ENCODE measurements around the gene RNF214. TPM values are rescaled to one million over a fixed set of nuclear protein-coding genes. Genes with fewer than 3 reads are reported as not detected.
A peak's percentile ranks its signal among the peaks of the same experiment; 100 is the strongest.

Gene RNF214
- total RNA-seq, 1 donor from 2014 or later = 28.9 TPM

DNA sequence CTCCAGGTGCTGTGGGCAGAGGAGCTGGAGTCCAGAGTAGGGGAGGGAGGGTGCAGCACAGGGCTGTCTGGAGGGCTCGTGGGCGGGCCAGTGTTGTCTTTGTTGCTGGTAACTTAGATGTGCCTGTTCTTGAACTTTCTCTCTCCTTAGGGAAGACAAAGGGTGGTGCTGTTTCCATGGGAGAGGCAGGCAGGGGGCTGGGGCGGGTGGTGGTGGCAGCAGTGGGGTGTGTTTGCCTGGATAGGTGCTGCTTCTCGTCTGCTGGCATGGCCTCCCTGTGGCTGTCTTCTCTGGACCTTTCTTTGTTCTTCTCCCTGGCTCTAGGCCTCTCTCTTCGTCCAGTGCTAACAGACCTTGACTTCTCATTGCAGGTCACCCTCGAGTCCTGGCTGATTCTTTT is 45.5 kb upstream of the RNF214 start:
- H3K36me3 ChIP-seq = peaks cover 78% of the 10 kb centered on the region
- peaks cover 16% of the 10 kb centered on the region for H3K4me1 ChIP-seq
- intact Hi-C loops (cut with DNase I) = no loop called here
- H3K4me3 ChIP-seq = peak overlapping the region; percentile 20
- H3K9me3 ChIP-seq = no peaks in the 10 kb centered on the region
- TF ChIP-seq CTCF (IDR thresholded peaks at IDR 0.05) = no peak
- no peaks in the 10 kb centered on the region for H3K27me3 ChIP-seq (ENCODE audit: low read depth)
- peak overlapping the region; percentile 64 for H3K27ac ChIP-seq
- ATAC-seq (no peak), DNase-seq (peak; percentile 40)

- H3K4me1 ChIP-seq = peaks cover 16% of the 10 kb centered on the region
- no peak for ATAC-seq
- H3K9me3 ChIP-seq = no peaks in the 10 kb centered on the region
- TF ChIP-seq CTCF (IDR thresholded peaks at IDR 0.05) = no peak
- peaks cover 78% of the 10 kb centered on the region for H3K36me3 ChIP-seq
- H3K27me3 ChIP-seq (ENCODE audit: low read depth) = no peaks in the 10 kb centered on the region
- H3K27ac ChIP-seq = peak overlapping the region; percentile 64
- intact Hi-C loops (cut with DNase I) = no loop called here
- no peak for DNase-seq
- peak overlapping the region; percentile 20 for H3K4me3 ChIP-seq
Observed at GRCh38 chr11:117187428-117187798, 45.1 kb upstream of the RNF214 start.

DNA sequence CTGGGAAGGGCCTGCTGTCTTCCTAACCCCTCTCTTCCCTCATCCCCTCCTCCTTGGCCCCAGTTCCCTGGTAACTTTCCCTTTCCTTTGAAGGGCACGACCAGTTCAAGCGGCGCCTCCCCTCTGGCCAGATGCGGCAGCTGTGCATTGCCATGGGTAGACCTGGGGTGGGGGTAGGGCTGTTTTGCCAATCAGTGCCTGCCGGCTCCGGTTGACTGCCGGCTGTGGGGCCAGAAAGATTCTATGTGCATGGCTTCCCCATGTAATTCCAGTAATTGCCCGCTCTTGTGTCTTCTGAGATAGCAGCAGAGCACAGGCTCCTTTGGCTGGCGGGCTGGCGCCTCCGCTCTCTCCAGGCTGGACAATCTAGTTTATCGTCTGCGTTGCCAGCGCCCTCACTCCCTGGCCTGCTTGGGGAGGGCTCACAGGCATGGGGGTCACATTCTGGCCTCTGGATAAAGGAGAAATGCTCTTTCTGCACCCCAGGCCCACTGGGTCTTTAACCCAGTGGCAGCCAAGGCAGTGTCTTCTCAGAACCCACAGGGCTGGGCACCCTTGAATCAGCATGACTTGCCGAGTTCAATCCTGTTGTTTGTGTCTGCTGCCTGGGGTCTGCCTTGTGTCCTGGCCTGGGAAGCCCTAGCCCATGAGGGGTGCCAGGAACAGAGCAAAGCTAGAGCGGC is 44.5 kb upstream of the RNF214 start:
- DNase-seq = peak; percentile 45
- H3K36me3 ChIP-seq = peaks cover 78% of the 10 kb centered on the region
- H3K27ac ChIP-seq = peak overlapping the region; percentile 64
- intact Hi-C loops (cut with DNase I) = no loop called here
- peak overlapping the region; percentile 6 for H3K4me3 ChIP-seq
- TF ChIP-seq CTCF (IDR thresholded peaks at IDR 0.05) = no peak
- H3K9me3 ChIP-seq = no peaks in the 10 kb centered on the region
- H3K27me3 ChIP-seq (ENCODE audit: low read depth) = no peaks in the 10 kb centered on the region
- ATAC-seq = no peak
- peaks cover 16% of the 10 kb centered on the region for H3K4me1 ChIP-seq

DNA sequence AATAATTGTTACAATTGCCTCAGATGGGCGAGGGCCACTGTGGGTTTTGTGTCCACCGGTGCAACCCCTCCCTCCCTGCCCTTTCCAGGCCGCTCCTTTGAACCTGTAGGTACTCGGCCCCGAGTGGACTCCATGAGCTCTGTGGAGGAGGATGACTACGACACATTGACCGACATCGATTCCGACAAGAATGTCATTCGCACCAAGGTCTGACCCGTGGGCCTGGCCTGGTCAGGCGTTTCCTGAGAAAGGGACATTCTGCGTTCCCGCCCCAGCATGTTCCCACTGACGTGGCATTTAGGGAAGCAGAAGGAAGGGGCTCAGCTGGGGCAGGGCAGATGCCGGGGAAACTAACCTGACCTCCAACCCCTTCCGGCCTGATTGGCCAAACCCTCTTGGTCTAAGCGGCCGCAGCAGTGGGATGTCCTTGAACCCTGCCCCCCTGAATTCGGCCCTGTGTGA is 43.8 kb upstream of the RNF214 start:
- DNase-seq = peak; percentile 83
- no peak overlapping the region for H3K4me3 ChIP-seq
- no peak for TF ChIP-seq CTCF (IDR thresholded peaks at IDR 0.05)
- peaks cover 16% of the 10 kb centered on the region for H3K4me1 ChIP-seq
- H3K27ac ChIP-seq = peak overlapping the region; percentile 64
- H3K27me3 ChIP-seq (ENCODE audit: low read depth) = no peaks in the 10 kb centered on the region
- no peaks in the 10 kb centered on the region for H3K9me3 ChIP-seq
- H3K36me3 ChIP-seq = peaks cover 80% of the 10 kb centered on the region
- ATAC-seq = peak; percentile 47 to 52
- intact Hi-C loops (cut with DNase I) = no loop called here

DNA sequence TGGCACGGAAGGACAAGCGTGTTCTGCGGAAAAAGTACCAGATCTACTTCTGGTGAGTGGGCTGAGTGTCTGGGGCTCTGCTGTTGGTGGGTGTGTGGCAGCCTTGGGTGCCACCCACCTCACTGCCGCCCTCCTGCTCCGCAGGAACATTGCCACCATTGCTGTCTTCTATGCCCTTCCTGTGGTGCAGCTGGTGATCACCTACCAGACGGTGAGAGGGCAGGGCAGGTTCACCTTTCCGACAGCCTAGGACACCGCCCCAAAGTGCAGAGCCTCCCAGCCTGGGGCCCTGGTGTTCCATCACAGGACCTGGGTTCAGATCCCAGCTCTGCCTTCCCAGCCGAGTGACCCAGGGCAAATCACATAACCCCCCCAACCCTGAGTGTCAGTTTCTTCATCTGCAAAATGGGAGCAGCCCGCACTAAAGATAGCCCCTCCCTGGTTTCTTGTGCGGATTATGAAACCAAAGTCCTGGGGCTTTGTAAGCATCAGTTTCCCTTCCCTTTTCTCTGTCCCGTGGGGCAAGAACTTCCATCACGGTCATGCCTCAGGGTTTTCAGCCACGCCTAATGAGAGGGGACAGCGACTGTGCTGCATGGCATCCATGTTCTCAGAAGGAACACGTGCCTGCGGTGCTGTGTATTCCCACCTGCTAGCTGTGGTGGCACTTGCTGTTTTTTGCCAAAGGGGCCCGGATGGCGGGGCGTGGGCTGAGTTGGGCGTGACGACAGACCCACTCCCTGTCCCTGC is 43.1 kb upstream of the RNF214 start:
- ATAC-seq (peak; percentile 62 to 71), DNase-seq (peak; percentile 80)
- intact Hi-C loops (cut with DNase I) = no loop called here
- Histone ChIP-seq H3K27ac (peak overlapping the region; percentile 64), H3K4me1 (peaks cover 16% of the 10 kb centered on the region), H3K36me3 (peaks cover 80% of the 10 kb centered on the region), H3K27me3 (ENCODE audit: low read depth) (no peaks in the 10 kb centered on the region), H3K4me3 (no peak overlapping the region), H3K9me3 (no peaks in the 10 kb centered on the region)
- TF ChIP-seq CTCF (IDR thresholded peaks at IDR 0.05) = no peak

All from lower lobe of right lung (tissue), 2 donors.